NB4 (cell line): ENCODE results near the gene CADM1.

Source experiments
- MYC ChIP-seq: IDR thresholded peaks from 2 replicates; pipeline ENCODE4 v1.6.1; 2011; ENCODE audit warnings: low read depth, low read length
- POLR2A ChIP-seq: IDR thresholded peaks from 2 replicates; pipeline ENCODE4 v1.6.1; 2011; ENCODE audit warnings: mild to moderate bottlenecking; ENCODE audit not compliant: insufficient read length; ENCODE audit errors: extremely low read depth
- TF ChIP-seq, protein P1 (sequence below): IDR thresholded peaks from one replicate; pipeline ENCODE4 v1.5.1; 2012; ENCODE audit warnings: low read depth, low read length

DNA sequence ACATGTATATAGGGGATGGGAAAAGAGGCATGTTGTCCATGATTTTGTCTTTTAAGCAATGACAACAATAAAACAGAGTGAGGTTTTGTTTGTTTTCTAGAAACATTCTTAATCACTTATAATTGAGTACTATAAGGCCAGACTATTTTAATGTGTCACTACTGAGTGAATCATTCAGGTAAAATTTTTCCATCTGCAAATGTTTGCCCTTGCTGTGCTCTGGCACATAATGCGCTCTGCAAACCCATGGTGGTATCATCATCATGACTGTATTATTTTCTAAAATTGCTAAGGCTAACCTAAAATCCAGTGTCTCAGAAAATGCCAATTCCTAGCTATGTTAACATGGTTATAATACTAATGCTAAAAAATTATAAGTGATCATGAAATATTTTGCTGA lies 261.2 kb downstream of the CADM1 start:
- TF ChIP-seq, protein P1, sequence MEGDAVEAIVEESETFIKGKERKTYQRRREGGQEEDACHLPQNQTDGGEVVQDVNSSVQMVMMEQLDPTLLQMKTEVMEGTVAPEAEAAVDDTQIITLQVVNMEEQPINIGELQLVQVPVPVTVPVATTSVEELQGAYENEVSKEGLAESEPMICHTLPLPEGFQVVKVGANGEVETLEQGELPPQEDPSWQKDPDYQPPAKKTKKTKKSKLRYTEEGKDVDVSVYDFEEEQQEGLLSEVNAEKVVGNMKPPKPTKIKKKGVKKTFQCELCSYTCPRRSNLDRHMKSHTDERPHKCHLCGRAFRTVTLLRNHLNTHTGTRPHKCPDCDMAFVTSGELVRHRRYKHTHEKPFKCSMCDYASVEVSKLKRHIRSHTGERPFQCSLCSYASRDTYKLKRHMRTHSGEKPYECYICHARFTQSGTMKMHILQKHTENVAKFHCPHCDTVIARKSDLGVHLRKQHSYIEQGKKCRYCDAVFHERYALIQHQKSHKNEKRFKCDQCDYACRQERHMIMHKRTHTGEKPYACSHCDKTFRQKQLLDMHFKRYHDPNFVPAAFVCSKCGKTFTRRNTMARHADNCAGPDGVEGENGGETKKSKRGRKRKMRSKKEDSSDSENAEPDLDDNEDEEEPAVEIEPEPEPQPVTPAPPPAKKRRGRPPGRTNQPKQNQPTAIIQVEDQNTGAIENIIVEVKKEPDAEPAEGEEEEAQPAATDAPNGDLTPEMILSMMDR = no peak
- TF ChIP-seq MYC (no peak), POLR2A (no peak)
